Stimulated activated CD4-positive, alpha-beta T cell treated with anti-CD3 and anti-CD28 coated beads, Interleukin-12 subunit alpha, Interleukin-12 subunit beta, amount 100 ng/mL, for 24 hours (primary cell): ENCODE data around the gene SYNGAP1.

Experiments
- DNase-seq, 2 experiments: peaks; one replicate each; pipeline ENCODE4 v3.0.0-alpha.2; 2020; ENCODE audit warnings: low read depth in 2 of 2

Gene SYNGAP1

DNA sequence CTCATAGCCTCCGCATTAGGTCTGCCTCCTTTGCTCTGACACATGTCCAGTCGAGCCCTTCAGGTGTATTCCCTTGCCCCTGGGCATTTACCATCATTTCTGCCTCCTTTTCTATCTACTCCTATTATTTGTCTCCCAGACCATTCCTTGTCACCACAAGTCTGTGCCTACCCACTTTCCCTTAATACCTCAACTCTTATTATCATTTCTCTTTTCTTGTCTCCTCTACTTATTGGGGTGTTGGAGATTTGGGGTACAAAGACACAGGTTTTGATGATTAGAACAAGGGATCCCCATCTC lies 1.4 kb downstream of the SYNGAP1 start:
- no peak for DNase-seq

DNA sequence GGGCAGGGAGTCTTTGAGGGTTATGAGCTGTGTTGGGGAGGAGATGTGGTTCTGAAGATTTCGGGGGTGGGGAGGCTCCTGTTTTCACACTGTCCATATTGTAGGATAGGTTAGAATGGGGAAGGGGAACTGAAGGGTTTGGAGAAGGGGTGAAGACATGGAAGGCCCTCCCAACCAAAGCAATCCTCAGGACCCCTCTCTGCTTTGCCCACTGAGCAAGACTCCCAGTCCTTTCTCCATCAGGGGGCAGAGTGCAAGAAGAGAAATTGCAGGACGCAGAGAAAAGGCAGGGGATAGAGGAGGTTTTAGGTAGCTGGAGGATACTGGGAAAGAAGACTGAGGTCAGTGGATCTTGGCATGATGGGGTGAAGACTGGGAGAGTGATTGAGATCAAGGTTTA lies 3.9 kb downstream of the SYNGAP1 start:
- no peak for DNase-seq

DNA sequence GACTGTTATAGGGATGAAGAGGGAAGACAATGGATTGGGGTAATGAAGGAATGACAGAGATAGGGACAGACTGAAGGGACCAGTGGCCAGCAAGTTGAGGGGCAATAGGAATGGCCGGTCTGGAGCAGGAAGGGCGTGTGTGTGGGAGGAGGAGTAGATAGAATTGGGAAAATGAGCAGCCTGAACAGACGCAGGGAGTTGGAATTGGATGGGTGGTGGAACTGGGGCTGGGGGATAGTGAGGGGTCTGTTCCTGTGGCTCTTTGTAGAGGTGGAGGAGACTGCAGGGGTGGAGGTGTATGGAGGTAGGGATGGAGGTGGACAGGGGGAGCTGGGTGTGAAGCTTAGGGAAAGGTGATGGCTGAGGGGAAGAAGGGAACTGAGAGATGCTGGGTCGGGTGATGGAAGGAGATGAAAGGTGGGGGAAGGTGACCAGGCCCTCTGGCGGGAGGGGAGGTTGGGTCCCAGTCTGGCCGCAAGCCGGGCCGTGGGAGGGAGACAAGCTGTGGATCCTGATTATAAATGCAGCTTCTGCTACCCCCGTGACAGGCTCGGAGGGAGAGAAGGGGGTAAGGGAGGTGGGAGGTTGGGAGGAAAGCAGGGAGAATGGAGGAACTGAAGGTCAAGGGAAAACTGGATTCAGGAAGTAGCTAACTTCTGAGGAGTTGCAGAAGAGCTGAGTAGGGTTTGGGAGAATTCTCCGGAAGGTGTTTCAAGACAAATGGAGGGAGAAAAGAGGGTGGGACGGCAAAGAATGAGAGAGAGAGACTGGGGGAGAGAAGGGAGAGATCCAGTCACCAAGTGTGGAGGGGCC lies 5.2 kb downstream of the SYNGAP1 start:
- DNase-seq, result no peak

DNA sequence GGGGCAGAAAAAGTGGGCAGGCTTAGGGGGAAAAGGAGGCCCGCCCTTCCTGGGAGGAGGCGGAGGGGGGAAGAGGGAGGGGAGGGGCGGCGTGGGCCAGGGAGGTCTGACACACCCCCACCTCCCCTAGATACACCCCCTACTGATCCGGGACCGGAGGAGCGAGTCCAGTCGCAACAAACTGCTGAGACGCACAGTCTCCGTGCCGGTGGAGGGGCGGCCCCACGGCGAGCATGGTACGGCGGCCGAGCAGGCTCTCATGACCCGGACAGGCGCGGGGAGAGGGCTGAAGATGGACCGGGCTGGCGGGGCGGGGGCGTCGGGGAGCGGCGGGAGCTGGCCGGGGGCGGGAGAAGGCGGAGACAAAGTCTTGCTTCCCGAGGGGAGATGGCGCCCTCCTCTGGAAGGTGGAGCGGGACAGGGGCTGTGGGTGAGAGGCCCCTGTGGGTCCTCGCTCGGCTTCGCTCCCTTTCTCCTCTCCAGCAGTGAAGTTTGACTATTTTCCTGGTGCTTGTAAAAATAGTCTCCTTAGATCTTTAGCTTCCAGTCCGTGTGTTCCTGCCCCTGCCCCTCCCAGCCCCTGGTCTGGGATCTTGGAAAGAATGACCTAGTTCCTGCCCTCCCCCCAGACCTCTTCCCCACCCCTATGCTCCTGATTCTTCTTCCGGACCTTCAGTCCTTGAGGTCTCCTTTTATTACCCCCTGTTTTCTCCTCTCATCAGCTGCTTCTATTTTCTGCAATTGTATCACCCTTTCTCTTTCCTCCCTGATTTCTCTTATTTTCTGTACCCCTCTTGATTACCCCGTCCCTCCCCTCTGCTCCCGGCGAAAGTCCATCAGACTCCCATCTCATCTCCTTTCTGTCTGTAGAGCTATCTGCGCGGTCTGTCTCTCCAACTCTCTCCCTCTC lies 6.1 kb downstream of the SYNGAP1 start:
- peak; percentile 61 to 87 for DNase-seq

DNA sequence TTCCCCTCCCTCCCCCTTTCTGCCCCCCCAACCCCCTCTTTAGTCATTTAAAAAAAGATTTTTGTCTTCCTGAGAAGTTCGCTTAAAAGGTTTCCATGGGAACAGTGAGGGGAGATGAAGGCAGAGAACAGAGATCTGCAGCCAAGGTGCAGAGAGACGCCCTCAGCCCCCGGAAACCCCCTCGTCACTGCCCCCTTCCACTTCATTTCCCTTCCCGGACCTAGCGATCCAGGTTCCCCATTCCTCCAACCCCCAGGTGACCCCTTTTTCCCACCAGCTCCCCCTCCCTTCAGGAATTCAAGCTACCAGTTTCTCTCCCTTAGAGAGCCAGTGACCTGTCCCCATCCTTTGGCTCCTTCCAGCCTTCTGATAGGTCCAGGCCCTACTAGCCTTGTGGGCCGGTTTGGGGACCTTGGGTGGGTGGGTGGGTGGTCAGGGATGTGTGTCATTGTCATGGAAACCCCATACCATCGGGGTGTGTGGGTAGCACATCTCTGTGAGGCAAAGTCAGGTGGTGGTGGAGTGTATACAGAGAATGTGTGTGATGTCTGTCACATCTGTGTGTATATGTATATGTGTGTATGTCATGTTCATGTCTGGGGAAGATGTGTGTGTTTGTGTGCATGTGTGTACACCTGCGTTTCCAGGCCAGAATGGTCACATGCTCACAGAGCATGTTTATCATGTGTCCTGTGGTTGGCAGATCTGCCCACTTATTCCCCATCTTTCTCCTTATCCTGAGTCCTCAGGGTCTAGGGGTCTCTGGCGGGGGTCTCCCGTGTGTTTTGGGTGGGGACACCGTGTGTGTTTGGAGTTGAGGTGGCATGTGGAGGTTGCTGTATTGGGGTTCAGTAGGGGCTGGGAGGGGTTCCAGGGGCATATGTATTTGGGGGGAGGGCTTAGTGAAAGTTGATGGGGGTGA lies 7.0 kb downstream of the SYNGAP1 start:
- DNase-seq, result no peak

DNA sequence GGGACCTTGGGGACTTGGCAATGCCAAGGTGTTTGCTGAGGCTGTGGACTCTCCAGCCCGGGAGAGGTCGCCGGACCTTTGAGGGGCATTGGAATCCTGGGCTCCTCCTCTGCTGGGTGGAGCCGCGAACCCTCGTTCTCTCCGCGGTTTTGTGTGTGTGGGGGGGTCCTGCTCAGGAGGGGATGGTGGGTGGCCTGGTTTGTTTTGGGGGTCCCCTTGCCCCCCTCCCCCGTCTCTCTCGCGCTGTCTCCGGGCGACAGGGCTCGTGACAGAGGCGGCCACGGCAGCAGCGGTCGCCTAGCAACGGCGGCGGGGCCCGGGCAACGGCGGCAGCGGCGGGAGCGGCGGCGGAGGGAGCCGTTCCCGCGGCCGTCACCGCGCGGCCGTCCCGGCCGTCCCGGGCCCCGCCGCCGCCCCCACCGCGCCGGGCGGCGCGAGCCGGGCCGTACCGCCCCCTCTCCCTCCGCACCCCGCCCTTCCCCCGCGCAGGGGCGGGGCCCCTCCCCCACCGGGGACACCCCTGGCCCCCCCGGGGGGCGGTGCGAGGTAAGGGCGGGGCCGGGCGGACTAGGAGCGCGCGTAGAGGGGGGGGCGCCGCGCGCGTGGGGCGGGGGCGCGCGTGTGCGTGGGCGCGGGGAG lies 7.8 kb downstream of the SYNGAP1 start:
- DNase-seq, result no peak

DNA sequence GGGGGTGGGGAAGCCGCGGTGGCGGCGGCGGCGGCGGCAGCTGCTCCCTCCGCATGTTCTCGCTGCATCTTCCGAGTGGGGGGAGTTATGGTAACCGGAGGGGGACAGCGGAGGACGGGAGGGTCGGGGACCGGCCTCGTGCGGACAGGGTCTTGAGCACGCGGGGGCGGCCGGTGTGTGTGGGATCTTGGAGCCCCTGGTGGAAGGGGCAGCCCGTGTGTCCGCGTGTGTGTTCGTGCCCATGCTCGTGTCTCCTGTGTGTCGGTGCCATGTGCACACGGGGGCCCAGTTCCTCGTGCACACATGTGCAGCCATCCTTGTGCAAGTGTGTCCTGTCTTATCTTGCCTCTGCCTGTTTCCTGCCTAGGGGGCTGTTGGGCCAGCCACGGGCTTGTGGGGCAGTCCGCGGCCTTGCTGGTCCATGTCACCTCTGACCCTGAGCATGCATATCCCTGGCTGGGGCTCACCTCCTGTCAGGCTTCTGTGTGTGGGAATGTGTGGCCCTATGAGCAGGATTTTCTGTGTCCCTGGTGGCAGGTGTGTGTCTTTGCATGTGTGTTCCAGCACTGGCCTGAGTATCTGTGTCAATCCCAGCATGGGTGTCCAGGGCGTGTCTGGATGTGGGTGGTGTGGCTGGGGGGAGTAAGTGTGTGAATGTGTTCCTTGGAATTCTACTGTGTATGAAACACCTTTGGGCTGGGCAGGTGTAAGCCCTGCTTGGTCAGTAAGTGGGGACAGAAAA lies 8.5 kb downstream of the SYNGAP1 start:
- no peak for DNase-seq

DNA sequence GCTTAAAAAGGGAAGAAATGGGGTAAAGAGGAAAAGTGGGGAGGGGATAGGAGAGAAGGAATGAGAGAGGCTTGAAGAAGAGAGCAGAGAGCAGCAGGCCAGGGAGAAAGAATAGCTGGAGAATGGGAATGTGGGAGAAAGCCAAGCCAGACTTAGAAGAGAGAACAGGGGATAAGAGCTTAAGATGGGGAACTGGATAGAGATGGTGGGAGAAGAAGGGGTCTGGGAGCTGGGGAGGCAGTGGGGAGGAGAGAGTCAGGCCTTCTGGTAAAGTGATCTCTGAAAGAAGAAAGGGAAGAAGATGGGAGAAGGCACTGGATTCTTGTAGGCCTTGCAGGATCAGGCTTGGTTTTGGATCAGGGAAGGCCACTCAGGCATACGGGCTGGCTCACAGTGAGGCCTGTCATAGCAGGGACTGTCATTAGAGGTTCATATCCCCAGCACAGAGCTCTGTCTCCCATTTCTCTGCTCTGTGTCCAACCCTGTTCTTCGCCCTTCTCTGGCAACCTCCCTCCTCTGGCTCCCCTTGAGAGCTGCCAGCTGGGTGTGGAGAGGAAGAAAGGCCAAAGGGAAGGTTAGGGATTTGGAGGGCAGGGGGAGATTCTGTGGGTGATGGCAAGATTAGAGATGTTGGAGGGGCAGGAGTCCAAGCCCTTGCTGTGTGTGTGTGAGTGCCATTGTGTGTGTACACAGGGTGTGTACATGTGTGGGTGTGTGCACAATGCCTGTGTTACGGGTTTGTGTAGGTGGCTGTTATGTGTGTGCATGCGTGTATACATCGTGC lies 9.3 kb downstream of the SYNGAP1 start:
- DNase-seq, result no peak

DNA sequence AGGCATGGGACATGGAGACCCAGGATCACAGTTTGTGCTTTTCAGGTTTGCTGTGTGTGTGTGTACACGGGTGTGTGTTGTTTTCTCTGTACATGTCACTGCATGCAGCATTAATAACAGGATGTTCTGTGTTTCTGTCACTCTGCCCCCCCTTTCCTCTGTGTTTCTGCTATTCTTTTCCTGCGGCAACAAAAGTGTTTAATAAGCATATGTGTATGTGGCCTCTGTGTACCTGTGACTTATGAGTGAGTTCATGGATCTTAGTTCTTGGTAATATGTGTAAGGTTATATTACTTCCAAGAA lies 9.8 kb downstream of the SYNGAP1 start:
- no peak for DNase-seq

DNA sequence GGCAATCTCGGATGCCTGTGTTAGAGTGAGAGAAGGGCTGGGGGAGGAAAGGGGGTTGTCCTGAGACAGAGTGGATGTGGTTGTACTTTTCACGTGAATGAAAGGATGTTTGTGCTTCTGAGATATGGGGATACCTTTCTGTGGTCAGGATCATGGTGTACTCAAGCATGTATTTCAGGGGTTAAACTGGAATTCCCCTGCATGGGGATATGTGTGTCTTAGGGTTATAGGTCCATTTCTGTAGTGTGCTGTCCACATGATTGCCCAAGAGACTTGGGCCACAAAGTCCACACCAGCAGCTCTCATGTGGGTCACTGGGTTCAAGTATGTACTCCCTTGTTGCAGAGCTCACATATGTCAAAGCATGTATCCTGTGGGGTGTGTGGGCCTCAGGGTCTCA lies 10.5 kb downstream of the SYNGAP1 start:
- DNase-seq, result no peak

DNA sequence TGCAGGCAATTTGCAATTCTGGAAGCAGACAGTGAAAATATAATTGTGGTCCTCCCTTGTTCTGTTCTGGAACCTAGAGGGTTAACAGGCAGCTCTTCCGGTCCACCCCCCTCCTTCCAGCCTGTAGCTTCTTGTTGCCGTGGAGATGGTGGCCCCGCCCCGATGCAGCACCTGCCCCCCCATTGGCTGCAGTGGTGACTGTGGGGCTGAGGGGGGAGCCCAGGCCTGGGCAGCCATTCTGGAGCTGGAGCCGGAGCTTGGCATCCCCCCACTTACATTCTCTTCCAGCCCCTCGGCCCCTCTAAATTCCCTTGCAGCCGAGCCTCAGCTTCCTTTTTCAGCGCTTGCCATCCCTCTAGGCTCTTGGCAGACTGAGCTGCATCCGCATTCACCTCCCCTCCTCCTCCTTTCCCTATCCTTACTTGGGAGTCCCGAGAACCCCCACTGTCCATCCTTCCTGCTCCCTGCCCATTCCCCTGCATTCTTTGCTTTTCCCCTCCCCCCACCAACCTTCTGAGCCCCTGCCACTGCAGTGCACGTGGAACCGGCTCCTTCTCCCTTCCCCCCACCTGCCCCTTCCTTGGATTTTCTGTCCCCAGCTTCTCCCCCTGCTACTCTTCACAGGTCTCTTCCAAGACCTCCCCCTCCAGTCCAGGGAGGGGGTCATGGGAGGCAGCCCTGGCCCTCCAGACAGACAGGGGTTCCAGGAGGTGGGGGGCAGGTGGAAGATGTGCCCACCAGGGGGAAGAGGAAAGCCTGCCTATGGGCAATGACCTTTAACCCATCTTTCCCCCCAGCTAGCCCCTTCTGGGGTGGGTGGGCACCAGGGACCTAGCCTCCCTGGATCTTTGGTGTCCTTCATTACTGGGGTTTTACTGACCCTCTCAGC lies 11.4 kb downstream of the SYNGAP1 start:
- peak; percentile 68 to 72 for DNase-seq

DNA sequence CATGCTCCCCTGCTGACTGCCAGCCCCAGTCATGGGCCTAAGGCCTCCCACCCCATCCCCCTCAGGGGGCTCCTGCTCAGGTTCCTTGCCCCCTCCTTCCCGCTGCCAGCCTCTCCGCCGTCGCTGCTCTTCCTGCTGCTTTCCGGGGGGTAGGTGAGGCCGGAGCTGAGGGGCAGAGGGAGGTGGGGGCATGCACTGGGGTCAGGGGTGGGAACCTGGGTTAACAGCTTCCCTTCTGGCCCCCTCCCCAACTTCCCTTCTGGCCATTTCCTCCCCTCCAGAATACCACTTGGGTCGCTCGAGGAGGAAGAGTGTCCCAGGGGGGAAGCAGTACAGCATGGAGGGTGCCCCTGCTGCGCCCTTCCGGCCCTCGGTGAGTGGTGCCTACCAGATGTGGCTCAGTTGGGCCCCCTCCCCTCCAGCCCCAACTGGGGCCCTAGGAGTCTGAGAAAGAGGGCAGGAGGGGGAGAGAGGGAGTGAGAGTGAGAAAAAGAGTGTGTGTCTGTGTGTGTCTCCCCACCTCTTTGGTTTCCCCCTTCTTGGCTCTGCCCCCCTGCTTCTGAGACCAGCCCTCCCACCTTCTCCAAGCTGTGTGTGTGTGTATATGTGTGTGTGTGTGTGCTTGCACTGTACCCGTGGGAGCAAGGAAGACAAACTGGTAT lies 12.1 kb downstream of the SYNGAP1 start:
- no peak for DNase-seq

DNA sequence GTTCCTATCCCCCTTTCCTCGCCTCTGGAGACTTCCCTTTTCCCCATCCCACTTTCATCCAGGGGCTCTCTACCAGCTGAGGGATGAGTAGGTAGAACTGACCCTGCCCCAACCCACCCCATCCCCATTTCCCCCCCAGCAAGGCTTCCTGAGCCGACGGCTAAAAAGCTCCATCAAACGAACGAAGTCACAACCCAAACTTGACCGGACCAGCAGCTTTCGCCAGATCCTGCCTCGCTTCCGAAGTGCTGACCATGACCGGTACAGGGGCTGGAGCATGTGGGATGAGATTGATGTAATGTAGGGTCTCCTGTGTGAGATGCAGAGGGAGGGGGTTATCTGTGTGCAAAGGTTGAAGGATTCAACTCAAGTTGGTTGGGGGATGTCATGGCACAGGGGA lies 12.7 kb downstream of the SYNGAP1 start:
- no peak for DNase-seq

DNA sequence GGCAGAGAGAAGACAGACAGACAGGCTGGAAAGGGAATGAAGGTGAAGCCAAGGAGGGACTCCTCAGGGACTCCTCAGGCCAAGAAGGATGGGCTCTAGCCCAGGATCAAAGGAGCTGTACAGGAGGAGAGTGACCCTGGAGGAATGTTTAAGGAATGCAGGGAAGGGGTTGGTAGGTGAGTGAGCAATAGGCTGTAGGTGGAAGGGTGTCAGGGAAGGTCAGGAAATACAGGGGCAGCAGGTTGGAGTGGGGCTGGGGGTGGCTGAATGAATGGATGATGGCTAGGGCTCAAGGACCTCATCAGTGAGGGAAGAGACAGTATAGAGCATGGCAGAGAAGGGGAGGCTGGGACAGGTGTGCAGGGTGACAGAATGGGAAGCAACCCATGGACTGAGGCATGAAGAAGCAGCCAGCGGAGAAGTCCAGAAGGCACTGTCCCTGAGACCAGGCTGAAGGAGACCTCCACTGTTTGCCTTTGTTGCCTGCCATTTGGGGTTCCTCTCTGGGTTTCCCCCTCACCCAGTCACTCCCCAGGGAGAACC lies 13.2 kb downstream of the SYNGAP1 start:
- no peak for DNase-seq

DNA sequence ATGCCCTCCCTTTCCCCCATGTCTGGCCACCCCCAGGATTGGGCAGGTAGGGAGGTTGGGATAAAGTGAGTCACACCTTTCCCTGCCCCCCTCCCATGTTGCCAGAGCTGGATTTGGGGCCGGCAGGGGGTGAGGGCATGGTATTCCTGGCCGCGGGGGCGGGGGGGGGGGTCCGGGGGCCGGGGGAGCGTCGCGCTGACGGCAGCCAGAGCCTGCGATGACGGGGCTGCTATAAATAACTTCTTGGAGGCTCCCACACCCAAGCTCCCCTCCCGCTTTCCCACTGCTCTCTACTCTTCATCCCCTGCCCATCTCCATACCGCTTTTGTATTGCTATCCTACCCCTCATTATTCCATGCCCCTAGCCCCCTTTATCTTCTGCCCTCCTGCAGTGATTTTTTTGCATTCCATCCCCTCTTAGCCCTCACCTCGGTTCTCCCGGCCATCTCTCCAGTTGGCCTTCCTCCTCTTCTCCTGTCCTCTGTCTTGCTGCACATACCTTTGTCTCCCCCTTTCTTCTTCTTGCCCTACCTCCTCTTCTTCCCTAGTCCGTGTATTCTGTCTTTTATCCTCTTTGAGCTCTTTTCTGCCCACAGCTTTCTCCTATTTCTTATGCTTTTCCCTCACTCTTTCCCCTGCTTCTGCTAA lies 13.8 kb downstream of the SYNGAP1 start:
- no peak for DNase-seq

DNA sequence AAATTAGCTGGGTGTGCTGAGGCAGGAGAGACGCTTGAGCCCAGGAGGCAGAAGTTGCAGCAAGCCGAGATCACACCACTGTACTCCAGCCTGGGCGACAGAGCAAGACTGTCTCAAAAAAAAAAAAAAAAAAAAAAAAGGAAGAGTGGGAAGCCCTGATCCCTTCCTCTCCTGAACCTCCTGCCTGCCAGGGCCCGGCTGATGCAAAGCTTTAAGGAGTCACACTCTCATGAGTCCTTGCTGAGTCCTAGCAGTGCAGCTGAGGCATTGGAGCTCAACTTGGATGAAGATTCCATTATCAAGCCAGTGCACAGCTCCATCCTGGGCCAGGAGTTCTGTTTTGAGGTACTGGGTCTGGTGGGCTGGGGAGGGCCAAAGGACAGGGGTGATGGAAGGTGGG lies 15.1 kb downstream of the SYNGAP1 start:
- no peak for DNase-seq

DNA sequence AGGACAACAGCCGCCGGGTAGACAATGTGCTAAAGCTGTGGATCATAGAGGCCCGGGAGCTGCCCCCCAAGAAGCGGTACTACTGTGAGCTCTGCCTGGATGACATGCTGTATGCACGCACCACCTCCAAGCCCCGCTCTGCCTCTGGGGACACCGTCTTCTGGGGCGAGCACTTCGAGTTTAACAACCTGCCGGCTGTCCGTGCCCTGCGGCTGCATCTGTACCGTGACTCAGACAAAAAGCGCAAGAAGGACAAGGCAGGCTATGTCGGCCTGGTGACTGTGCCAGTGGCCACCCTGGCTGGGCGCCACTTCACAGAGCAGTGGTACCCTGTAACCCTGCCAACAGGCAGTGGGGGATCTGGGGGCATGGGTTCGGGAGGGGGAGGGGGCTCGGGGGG lies 17.8 kb downstream of the SYNGAP1 start:
- DNase-seq, result no peak
